HFFc6 (cell line): ENCODE data around the gene RCSD1. TPM values are rescaled to one million over a fixed set of nuclear protein-coding genes. Genes with fewer than 3 reads are reported as not detected.

Experiments
- DNase-seq: peaks from one replicate; pipeline ENCODE4 v3.0.0-alpha.2; 2018
- H3K27ac Mint-ChIP-seq: 2 replicates; pipeline ENCODE4 v1.8.0; 2020; ENCODE audit warnings: mild to moderate bottlenecking, mixed read lengths
- H3K27me3 Mint-ChIP-seq: 2 replicates; pipeline ENCODE4 v1.8.0; 2021; ENCODE audit warnings: mild to moderate bottlenecking, moderate library complexity, mixed read lengths; ENCODE audit not compliant: insufficient read depth
- H3K36me3 Mint-ChIP-seq: 2 replicates; pipeline ENCODE4 v1.8.0; 2021; ENCODE audit warnings: low read depth, mixed read lengths
- H3K4me1 Mint-ChIP-seq: 2 replicates; pipeline ENCODE4 v1.8.0; 2020; ENCODE audit warnings: low read depth, mixed read lengths
- H3K4me3 Mint-ChIP-seq: 2 replicates; pipeline ENCODE4 v1.8.0; 2020; ENCODE audit warnings: mild to moderate bottlenecking, moderate library complexity, mixed read lengths
- H3K9me3 Mint-ChIP-seq: 2 replicates; pipeline ENCODE4 v1.8.0; 2020; ENCODE audit warnings: mild to moderate bottlenecking, mixed read lengths
- CTCF ChIP-seq: fragments of 200-600 bp; sonication (generic); IDR thresholded peaks from 2 replicates; pipeline ENCODE4 v1.5.0; 2021; ENCODE audit warnings: antibody characterized with exemption, mild to moderate bottlenecking
- total RNA-seq, 6 experiments: library from RNA; stranded (reverse); fragmentation: NEBNext Ultra II Directional; extraction: Animal tissue kit (Norgen Biotek cat#: 25700); gene quantifications; 2 replicates in 1 of 6; 3 replicates in 5 of 6; pipeline ENCODE4 v1.2.3, GENCODE V29; 2021

Gene RCSD1
- total RNA-seq, 6 experiments from 2014 or later, result not detected

- Mint-ChIP-seq H3K9me3 (no peaks in the 10 kb centered on the region), H3K27me3 (peaks cover 44% of the 10 kb centered on the region), H3K4me3 (no peak overlapping the region), H3K27ac (no peak overlapping the region), H3K4me1 (no peaks in the 10 kb centered on the region), H3K36me3 (no peaks in the 10 kb centered on the region)
- DNase-seq, result no peak
- TF ChIP-seq CTCF, result no peak
Measured at GRCh38 chr1:167675440-167675839, 45.4 kb downstream of the RCSD1 start.

- Mint-ChIP-seq H3K4me1 (no peaks in the 10 kb centered on the region), H3K9me3 (no peaks in the 10 kb centered on the region), H3K36me3 (no peaks in the 10 kb centered on the region), H3K27ac (no peak overlapping the region), H3K4me3 (no peak overlapping the region), H3K27me3 (peaks cover 37% of the 10 kb centered on the region)
- no peak for DNase-seq
- no peak for TF ChIP-seq CTCF
Measured at GRCh38 chr1:167676205-167676915, 46.3 kb downstream of the RCSD1 start.

- Mint-ChIP-seq H3K36me3 (no peaks in the 10 kb centered on the region), H3K9me3 (no peaks in the 10 kb centered on the region), H3K4me1 (no peaks in the 10 kb centered on the region), H3K27ac (no peak overlapping the region), H3K27me3 (peaks cover 38% of the 10 kb centered on the region), H3K4me3 (no peak overlapping the region)
- DNase-seq, result no peak
- TF ChIP-seq CTCF, result no peak
Measured at GRCh38 chr1:167676916-167677848, 47.1 kb downstream of the RCSD1 start.

GRCh38 chr1:167678422-167678821, 48.4 kb downstream of the RCSD1 start:
- H3K4me3 Mint-ChIP-seq, result no peak overlapping the region
- H3K4me1 Mint-ChIP-seq, result no peaks in the 10 kb centered on the region
- DNase-seq, result no peak
- no peaks in the 10 kb centered on the region for H3K9me3 Mint-ChIP-seq
- no peaks in the 10 kb centered on the region for H3K36me3 Mint-ChIP-seq
- H3K27me3 Mint-ChIP-seq, result peaks cover 36% of the 10 kb centered on the region
- no peak overlapping the region for H3K27ac Mint-ChIP-seq
- TF ChIP-seq CTCF, result no peak

- no peak for DNase-seq
- H3K4me3 Mint-ChIP-seq, result no peak overlapping the region
- H3K36me3 Mint-ChIP-seq, result no peaks in the 10 kb centered on the region
- no peak overlapping the region for H3K27ac Mint-ChIP-seq
- no peaks in the 10 kb centered on the region for H3K4me1 Mint-ChIP-seq
- H3K9me3 Mint-ChIP-seq, result no peaks in the 10 kb centered on the region
- no peak for TF ChIP-seq CTCF
- peaks cover 33% of the 10 kb centered on the region for H3K27me3 Mint-ChIP-seq
Measured at GRCh38 chr1:167678838-167679237, 48.8 kb downstream of the RCSD1 start.
